Stimulated activated CD4-positive, alpha-beta T cell treated with anti-CD3 and anti-CD28 coated beads, Interleukin-15, amount 100 ng/mL, for 24 hours (primary cell): Measurements from ENCODE around the gene EPHA6.
"Not testable (repeated sequence)": the region's sequence is repeated elsewhere in the genome, so short reads cannot be mapped to it uniquely, and the experiment has no call there.

Experiments used
- DNase-seq: peaks from one replicate; pipeline ENCODE4 v3.0.0-alpha.2; 2020

EPHA6 gene

GRCh38 chr3:97485206-97485605, 670.8 kb downstream of the EPHA6 start:
- DNase-seq: no peak

GRCh38 chr3:97487587-97487986, 673.2 kb downstream of the EPHA6 start:
- DNase-seq: no peak

DNA sequence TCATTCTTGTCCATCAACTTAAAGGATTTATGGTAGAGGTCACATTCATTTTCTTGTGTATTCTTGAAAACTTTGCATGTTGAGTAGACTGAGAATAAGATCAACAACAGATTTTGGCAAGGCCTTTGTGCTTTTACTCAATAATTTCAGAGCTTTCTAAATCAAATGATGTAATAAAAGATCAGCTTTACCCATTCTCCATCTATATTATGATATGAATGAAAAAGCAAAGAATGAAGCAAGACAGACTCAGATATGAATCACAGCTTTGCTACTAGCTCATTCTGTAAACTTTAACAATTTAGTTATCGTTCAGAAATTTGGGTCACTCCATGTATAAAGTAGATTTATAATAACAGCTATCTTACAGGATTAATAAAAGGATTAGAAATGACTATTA, 674.3 kb downstream of the EPHA6 start:
- DNase-seq: no peak

DNA sequence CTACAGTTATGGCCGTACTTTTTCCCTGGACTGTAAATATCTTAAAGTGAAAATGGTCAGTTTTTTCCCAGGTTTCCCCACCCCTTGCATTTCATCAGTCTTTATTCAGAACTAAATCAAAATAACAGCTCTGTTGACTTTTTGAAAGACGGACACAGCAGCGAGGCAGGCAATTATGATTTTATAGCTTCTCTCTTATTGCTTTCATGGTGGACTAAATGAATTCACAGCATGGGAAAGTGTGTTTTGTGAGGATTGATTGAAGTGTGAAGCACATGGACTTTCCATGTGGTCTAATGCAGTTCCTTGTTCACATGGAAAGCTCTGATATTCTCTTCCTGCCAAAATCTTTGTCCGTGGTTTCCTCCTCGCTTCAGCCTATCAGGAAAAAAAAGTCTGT, 681.5 kb downstream of the EPHA6 start:
- DNase-seq: no peak

DNA sequence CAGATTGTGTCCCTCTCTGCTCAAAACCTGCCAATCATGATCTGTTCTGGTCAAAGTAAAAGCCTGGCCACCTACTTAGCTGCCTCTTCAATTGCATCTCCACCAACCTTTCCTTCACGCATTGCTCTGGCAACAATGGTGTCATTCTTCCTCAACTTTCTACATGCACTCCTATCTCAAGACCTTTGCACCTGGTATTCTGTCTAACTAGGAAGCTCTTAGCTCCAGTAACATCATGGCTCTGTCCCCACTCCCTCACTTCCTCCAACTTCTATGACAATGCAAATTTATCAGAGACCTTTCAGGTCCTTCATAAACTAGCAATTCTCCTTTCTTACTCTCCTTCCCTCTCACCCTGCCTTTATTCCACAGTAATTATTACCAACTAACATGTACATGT, 682.7 kb downstream of the EPHA6 start:
- no peak for DNase-seq

GRCh38 chr3:97504463-97504862, 690.1 kb downstream of the EPHA6 start:
- DNase-seq: no peak

GRCh38 chr3:97510795-97511194, 696.4 kb downstream of the EPHA6 start:
- no peak for DNase-seq

DNA sequence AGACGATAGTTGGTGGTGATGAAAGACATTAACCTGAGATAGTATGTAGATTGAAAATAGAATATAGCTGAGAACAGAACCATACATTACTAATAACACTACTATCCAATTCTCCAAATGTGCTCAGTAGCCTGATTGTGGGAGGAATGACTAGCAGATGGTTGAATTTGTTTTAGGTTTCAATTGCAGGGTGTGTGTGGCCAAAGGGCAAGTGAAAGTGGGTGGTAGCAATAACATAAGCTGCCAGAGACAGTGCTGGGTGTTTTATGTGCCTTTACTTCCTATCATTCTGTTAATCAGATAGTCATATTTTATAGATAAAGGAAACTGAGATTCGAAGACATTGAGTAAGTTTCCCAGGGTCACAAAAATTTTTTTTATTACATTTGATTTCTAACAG, 700.7 kb downstream of the EPHA6 start:
- DNase-seq: no peak

- DNase-seq: no peak
These were observed 716.3 kb downstream of the EPHA6 start for GRCh38 chr3:97530691-97531090.

GRCh38 chr3:97547573-97547972, 733.2 kb downstream of the EPHA6 start:
- not testable (repeated sequence) for DNase-seq

DNA sequence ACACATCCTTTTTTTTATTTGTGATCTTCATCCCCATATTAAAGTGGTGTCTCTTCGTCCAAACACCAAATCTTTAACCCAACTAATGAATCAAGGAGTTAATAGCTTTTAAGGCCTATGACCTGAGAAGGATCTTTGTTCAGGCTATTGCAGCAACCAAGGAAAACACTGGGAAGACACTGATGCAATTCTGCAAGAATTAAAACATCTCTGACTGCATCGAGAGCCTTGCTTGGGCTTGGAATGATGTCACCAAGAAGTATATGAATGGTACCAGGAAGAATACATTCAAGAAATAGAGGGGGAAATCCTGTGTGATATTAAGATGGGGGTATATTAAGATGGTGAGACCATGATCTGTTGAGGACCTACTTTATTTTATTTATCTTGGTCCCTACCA, 736.0 kb downstream of the EPHA6 start:
- no peak for DNase-seq

GRCh38 chr3:97552186-97552585, 737.8 kb downstream of the EPHA6 start:
- no peak for DNase-seq

- DNase-seq: no peak
These were observed 761.3 kb downstream of the EPHA6 start for GRCh38 chr3:97575742-97576141.

DNA sequence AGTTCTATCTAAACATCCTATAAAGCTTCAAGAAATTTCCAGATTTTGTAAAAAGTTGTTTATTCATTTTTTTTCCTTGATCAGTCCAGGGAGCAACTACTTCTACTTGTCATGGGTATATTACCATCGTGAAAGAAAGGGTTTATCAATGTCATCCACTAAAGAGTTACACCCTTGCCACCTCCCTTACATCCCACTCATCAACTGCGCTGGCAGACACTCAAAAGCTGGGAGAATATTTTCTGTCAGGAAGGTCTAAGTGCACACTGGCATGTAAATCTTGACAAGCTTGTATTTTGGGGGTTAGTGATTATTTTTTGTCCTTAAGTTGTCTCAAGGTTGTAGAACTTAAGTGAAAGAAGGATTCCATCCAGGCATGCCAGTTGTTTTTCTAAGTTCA, 761.8 kb downstream of the EPHA6 start:
- DNase-seq: no peak

DNA sequence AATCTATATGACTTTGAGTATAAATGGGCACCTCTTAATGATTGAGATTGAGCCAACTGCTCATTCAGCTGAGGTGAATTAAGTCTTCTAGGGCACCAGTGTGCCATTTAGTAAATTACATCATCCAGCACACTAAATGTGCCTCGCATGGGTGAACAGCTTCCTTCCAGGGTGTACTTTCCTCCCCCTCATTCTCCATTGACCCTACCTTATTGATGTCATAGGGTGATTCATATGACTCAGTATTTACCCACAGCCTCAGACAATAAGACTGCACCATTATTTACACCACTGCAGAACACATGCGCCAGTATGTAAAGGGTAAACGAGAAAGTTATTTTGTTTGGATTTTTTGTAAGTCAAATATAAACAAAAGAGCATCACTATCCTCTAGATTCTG, 765.0 kb downstream of the EPHA6 start:
- no peak for DNase-seq

GRCh38 chr3:97610626-97611025, 796.2 kb downstream of the EPHA6 start:
- DNase-seq: no peak

- no peak for DNase-seq
These were observed 798.2 kb downstream of the EPHA6 start for GRCh38 chr3:97612632-97613031.

- DNase-seq: no peak
These were observed 798.7 kb downstream of the EPHA6 start for GRCh38 chr3:97613139-97613538.

GRCh38 chr3:97620514-97620913, 806.1 kb downstream of the EPHA6 start:
- not testable (repeated sequence) for DNase-seq

DNA sequence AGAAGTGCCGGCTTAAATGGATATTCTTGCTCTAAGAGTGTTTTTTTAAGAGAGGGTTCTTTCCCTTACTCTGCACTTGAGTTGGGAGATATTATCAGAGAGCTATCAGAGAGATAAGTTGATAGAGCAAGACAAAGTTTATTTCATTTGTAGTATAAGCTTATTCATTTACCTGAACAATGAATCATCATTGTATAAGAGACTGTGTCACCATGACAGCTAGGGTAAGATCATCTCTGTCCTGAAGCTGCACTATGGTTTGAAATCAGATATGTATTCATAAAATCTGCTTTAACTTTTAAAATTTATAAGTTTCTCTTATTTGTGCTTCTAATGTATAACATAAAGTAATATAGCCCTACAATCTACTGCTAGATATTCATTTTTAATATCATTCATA, 822.1 kb downstream of the EPHA6 start:
- no peak for DNase-seq

GRCh38 chr3:97646932-97647331, 832.5 kb downstream of the EPHA6 start:
- no peak for DNase-seq

DNA sequence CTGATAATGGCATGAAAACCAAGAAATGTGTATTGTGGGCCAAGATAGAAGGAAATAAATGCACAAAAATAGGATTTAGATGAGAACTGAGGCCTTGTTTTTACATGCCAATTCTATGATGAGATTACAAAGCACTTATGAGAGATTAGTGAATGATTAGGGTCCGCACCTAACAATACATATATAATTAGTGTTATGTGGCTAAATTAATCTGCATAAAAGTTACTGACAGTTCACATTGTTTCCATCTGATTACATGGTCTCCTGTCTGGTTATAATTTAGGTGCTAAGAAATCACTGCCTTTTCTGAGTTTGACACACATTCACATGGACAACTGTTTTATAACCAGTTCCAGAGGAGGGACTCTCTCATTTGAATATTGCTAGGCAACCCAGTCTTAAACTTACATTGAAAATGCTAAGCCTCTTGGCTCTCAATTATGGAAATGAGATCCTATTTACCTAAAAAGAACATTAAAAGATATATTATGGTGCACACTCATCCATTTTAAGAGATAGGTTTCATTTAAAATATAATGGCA, 833.1 kb downstream of the EPHA6 start:
- no peak for DNase-seq

DNA sequence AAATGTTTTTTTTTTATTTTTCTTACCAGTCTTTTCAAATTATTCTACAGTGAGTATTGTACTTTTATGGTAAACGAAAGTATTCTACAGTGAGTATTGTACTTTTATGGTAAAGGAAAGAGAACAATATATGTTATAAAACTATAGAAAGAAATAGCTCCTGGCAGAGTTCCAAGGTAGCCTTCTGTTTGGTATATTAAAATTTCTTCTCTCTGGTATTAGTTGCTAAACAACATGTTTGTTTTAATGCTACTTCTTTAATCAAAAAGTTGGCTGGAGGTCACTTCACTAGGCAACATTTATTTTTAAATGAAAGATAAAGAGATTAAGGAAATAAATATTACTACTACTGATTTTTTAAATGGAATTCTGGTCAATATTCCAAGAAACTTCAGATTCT, 841.6 kb downstream of the EPHA6 start:
- DNase-seq: no peak

GRCh38 chr3:97656638-97657037, 842.2 kb downstream of the EPHA6 start:
- no peak for DNase-seq

GRCh38 chr3:97658668-97659285, 844.4 kb downstream of the EPHA6 start:
- DNase-seq: no peak
